OCI-LY1 (cell line): Measurements from ENCODE around the gene RALGDS.

ENCODE experiments used
- EZH2 ChIP-seq: fragments of 200-600 bp; sonication (generic), shearing (Covaris generic); IDR thresholded peaks from 2 replicates; pipeline ENCODE4 v1.8.0; 2017; ENCODE audit warnings: borderline replicate concordance, mixed run types, mild to moderate bottlenecking, antibody characterized with exemption, low read length, moderate library complexity, mixed read lengths
- TF ChIP-seq, protein P1 (sequence below): fragments of 200-600 bp; sonication (generic), shearing (Covaris generic); IDR thresholded peaks from 2 replicates; pipeline ENCODE4 v1.5.1; 2017; ENCODE audit warnings: mild to moderate bottlenecking, antibody characterized with exemption, low read length, moderate library complexity, mixed read lengths

- TF ChIP-seq, protein P1, sequence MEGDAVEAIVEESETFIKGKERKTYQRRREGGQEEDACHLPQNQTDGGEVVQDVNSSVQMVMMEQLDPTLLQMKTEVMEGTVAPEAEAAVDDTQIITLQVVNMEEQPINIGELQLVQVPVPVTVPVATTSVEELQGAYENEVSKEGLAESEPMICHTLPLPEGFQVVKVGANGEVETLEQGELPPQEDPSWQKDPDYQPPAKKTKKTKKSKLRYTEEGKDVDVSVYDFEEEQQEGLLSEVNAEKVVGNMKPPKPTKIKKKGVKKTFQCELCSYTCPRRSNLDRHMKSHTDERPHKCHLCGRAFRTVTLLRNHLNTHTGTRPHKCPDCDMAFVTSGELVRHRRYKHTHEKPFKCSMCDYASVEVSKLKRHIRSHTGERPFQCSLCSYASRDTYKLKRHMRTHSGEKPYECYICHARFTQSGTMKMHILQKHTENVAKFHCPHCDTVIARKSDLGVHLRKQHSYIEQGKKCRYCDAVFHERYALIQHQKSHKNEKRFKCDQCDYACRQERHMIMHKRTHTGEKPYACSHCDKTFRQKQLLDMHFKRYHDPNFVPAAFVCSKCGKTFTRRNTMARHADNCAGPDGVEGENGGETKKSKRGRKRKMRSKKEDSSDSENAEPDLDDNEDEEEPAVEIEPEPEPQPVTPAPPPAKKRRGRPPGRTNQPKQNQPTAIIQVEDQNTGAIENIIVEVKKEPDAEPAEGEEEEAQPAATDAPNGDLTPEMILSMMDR = no peak
- TF ChIP-seq EZH2 = no peak
Observed at GRCh38 chr9:133162861-133163503, 41.9 kb upstream of the RALGDS start.
